Ammon's horn (tissue), 1 donor: ENCODE data around the gene LAMC3.

Experiments used
- DNase-seq: peaks from one replicate; pipeline ENCODE4 v3.0.0-alpha.2; 2016; ENCODE audit warnings: low spot score

LAMC3 gene

DNA sequence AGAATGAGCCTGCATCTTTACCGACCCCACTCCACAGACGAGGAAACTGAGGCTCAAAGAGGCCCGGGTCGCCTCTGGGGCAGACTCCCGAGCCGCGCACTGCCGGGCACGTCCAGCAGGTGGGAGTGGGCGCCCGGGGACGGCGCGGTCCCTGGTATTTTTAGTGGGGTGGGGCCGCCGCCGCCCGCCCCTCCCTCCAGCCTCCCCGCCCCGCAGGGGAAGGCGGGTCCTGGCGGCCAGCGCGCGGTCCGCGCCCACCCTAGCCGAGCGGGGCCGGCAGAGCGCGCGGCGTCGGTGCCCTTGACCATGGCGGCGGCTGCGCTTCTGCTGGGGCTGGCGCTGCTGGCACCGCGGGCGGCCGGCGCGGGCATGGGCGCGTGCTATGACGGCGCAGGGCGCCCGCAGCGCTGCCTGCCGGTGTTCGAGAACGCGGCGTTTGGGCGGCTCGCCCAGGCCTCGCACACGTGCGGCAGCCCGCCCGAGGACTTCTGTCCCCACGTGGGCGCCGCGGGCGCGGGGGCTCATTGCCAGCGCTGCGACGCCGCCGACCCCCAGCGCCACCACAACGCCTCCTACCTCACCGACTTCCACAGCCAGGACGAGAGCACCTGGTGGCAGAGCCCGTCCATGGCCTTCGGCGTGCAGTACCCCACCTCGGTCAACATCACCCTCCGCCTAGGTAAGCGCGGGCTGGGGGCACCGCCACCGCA is at the start of gene LAMC3:
TSS of gene LAMC3 (plus strand) at position 266 of the 710 bp plus-strand sequence. CDS start at position 307, 41 bp downstream.
- no peak for DNase-seq

DNA sequence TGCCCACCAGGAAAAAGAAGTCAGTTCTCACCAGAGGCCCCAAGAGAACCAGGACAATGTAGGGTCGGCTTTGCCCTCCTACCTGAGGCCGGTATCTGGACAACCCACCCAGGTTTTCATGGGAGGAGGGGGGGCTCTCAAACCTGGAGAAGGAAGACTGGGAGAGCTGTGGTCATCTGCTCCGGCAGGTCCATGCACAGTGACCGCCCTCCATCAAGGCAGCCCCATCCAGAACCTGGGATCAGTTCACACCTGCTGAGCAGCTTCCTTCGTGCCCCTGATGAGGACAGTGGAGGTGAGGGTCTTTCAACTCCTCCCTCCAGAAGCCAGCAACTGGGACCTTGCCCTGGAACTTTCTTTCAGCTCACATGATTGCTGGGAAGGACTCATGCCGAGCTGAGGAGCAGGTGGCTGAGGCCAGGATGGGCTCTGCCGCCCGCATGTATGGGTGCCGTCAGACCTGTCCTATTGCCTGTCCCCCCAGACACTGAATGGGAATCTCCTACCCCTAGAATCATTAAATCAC is 49.1 kb upstream of the LAMC3 start:
- DNase-seq = no peak

DNA sequence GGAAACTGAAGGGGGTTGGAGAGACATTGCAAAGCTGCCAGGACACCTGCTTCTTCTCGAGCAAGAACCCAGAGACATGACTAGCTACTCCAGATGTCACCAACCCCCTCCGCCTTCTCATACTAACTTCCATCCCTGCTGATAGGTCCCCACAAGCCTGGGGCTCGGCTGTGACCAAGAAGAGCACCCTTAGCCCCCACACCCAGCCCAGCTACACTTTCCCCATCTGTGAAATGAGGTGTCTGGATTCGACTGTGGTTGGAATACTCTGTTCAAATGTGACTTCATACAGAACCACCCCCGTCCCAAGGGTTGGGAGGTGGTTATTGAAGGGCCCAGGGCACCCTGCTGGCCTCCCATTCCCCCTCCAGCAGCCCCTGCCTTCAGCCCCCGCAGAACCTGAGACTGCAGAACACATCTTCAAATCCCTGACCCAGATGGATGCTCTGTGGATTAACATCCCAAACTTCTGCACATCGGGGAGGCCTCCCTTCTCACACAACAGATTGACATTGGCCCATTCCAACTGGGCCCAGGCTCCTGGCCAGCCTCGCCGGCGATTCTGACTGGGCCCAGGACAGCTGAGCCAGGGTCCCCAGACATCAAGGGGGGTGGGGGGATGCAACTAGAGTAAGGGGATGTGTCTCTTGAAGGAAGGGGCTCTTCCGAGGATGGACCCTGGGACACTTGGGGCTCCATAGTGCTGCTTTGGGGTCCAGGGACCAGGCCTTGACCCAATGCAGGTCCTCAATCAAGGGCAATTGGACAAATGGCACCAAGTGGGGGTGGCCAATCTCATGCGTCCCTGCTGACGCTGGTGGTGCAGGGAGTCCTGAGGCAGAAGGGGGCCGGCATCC is 48.2 kb upstream of the LAMC3 start:
- no peak for DNase-seq

GRCh38 chr9:130961511-130962300 is 47.3 kb upstream of the LAMC3 start:
- no peak for DNase-seq

- DNase-seq = no peak
These were observed 46.3 kb upstream of the LAMC3 start for GRCh38 chr9:130962418-130963316.

GRCh38 chr9:130963337-130963908 is 45.6 kb upstream of the LAMC3 start:
- DNase-seq = no peak

DNA sequence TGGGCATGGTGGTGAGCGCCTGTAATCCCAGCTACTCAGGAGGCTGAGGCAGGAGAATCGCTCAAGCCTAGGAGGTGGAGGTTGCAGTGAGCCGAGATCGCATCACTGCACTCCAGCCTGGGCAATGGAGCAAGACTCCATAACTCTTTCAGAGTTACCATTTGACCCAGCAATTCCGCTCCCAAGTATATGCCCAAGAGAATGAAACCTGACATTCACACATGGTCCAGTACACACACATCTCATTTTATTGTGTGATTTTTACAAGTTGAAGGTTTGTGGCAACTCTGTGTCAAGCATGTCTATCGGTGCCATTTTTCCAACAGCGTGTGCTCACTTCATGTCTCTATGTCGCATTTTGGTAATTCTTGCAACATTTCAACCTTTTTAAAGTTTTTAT is 45.1 kb upstream of the LAMC3 start:
- no peak for DNase-seq

- no peak for DNase-seq
These were observed 43.3 kb upstream of the LAMC3 start for GRCh38 chr9:130965680-130966079.

- no peak for DNase-seq
These were observed 38.9 kb upstream of the LAMC3 start for GRCh38 chr9:130970052-130970451.

DNA sequence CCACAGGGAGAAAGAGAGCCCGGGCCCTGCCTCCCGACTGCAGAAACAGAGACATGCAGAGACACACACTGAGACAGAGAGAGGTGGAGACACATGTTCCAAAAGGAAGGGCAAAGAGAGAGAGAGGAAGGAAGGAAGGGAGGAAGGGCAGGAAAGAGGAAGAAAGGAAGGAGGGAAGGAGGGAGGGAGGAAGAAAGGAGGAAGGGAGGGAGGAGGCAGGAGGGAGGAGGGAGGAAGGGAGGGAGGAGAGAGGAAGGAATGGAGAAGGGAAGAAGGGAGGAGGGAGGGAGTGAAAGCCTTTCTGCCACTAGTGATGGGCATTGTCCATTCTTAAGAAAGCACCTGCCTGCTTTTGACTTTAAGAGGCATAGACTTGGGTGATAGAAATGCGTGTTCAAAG is 38.1 kb upstream of the LAMC3 start:
- DNase-seq = no peak

- no peak for DNase-seq
These were observed 37.6 kb upstream of the LAMC3 start for GRCh38 chr9:130971294-130971849.

- no peak for DNase-seq
These were observed 36.6 kb upstream of the LAMC3 start for GRCh38 chr9:130972277-130972956.

GRCh38 chr9:130972957-130973685 is 35.9 kb upstream of the LAMC3 start:
- no peak for DNase-seq

- no peak for DNase-seq
These were observed 35.2 kb upstream of the LAMC3 start for GRCh38 chr9:130973686-130974281.

DNA sequence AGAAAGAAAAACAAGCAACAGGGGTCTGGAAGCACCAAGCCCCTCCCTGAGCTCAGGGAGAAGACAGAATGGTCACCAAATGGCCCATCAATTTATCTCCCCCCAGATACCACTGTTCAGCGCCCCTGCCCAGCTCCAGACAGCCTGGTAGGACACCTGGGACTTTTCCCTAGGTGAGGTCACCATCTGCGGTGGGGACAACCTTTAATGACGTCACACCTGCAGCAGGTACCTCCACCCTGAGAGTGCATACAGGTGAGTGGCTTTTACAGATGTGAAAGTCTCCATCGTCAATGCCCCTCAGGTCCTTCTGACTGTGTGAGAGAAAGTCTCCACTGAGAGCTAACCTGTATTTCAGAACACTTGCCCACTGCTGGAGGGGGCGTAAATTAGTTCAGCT is 34.3 kb upstream of the LAMC3 start:
- DNase-seq = no peak

- no peak for DNase-seq
These were observed 33.8 kb upstream of the LAMC3 start for GRCh38 chr9:130975156-130975555.

- DNase-seq = no peak
These were observed 32.8 kb upstream of the LAMC3 start for GRCh38 chr9:130975932-130976841.

DNA sequence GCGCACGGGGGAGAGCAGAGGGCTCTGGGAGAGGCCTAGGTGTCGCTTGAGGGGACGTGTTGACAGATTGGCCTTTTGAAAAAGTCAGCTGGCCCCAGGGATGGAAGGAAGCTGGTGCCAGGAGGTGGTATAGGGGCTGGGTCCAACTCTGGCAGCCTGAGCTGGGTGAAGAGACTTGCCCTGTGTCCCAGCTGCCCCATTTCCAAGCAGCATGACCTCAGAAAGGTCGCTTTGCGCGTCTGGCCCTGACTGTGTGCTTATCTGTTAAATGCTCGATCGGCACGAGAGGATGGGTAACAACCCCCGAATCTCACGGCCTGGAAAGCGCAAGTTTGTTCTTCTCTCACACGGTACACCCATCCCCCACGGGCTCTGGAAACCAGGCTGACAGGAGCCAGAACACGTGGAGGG is 31.2 kb upstream of the LAMC3 start:
- DNase-seq = no peak
